Measurements from ENCODE around the gene TMEM101. TPM values are rescaled to one million over a fixed set of nuclear protein-coding genes. Genes with fewer than 3 reads are reported as not detected.
"Not testable (repeated sequence)": the region's sequence is repeated elsewhere in the genome, so short reads cannot be mapped to it uniquely, and the experiment has no call there.

Gene TMEM101
- total RNA-seq, 1 experiment from 2014 or later, result 72.6 TPM

DNA sequence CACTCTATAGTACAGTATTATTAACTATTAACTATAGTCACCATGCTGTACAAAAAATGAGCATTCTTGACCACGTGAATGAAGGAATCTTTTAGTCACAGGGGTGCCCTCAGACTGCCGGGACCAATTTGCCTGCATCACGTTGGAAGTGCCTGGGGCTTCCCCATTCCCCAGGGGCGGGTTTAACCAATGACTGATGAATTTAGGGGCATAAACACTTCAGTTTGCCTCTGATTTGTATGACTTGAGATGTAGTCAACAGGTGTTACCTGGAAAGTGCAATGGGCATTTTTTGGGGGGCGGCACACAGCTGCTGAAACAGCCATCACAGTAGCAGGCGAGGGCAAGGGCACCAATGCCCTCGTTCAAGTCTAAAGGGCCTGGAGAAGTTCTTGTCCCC is 52.3 kb downstream of the TMEM101 start:
- in situ Hi-C loops (cut with HindIII; ENCODE audit: low pct_unique_long_range_greater_than_20kb, low sequenced_read_pairs), result no loop called here

DNA sequence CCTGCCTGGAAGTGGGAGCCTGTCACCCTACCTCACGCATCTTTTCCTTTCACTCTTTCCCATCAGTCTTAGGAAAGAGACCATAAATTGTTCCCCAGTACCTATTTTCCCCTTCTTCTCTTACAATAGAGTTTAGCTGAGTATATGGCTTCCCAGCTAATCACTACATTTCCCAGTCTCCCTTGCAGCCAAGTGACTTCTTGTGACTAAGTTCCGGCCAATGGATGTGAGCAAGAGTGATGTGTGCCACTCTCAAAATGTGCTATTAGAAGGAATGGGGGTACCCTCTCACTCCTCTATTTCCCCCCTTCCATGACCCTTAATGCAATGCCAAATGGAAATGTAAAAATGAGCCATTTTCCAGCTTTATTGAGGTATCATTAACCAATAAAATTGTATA is 52.8 kb downstream of the TMEM101 start:
- DNase-seq (ENCODE audit: low read depth, low spot score), result no peak
- in situ Hi-C loops (cut with HindIII; ENCODE audit: low pct_unique_long_range_greater_than_20kb, low sequenced_read_pairs), result no loop called here

More for the DNA sequence above, 52.3 kb downstream of the TMEM101 start:
- peak; percentile 36 for DNase-seq (ENCODE audit: low read depth, low spot score)

DNA sequence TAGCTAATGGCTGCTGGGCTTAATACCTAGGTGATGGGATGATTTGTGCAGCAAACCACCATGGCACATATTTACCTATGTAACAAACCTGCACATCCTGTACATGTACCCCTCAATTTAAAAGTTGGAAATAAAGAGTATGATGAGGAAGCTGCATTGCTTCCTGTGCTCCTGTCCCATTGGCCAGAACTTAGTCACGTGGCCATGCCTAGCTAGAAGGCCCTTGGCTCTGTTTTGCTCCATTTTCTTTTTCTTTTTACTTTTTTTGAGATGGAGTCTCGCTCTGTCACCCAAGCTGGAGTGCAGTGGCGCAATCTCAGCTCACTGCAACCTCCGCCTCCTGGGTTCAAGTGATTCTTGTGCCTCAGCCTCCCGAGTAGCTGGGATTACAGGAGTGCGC is 53.5 kb downstream of the TMEM101 start:
- DNase-seq (ENCODE audit: low read depth, low spot score); in situ Hi-C loops (cut with HindIII; ENCODE audit: low pct_unique_long_range_greater_than_20kb, low sequenced_read_pairs): not testable (repeated sequence)

Small RNA genes within 50 kb of the gene (small RNA-seq; reads per million reads assigned to genes)
- 0 to 0.12 reads per million in 2 experiments for gene RF00012

Other genes starting within 250 kb of the TMEM101 start
- 139 and 151 TPM in 2 replicates for gene DUSP3, start 236.0 kb downstream of the TMEM101 start, total RNA-seq (2014; rRNA removed; shearing (Covaris generic))
- gene CFAP97D1, start 234.5 kb downstream of the TMEM101 start, total RNA-seq (2014; rRNA removed; shearing (Covaris generic)), result 0.05 and 0.19 TPM in 2 replicates
- gene MPP3, start 181.8 kb downstream of the TMEM101 start, total RNA-seq (2014; rRNA removed; shearing (Covaris generic)), result 4.0 and 6.3 TPM in 2 replicates
- gene CD300LG, start 167.8 kb downstream of the TMEM101 start, total RNA-seq (2014; rRNA removed; shearing (Covaris generic)), result not detected in 2 replicates
- gene MPP2, start 107.4 kb downstream of the TMEM101 start, total RNA-seq (2014; rRNA removed; shearing (Covaris generic)), result 1.8 TPM in 2 replicates
- 1.3 TPM in 1 of 2 replicates, not detected in the other for gene PPY, start 72.5 kb downstream of the TMEM101 start, total RNA-seq (2014; rRNA removed; shearing (Covaris generic))
- not detected in 2 replicates for gene PYY, start 61.0 kb downstream of the TMEM101 start, total RNA-seq (2014; rRNA removed; shearing (Covaris generic))
- 0.96 and 1.8 TPM in 2 replicates for gene NAGS, start 10.3 kb downstream of the TMEM101 start, total RNA-seq (2014; rRNA removed; shearing (Covaris generic))
- gene LSM12, start 51.7 kb upstream of the TMEM101 start, total RNA-seq (2014; rRNA removed; shearing (Covaris generic)), result 49.2 and 49.8 TPM in 2 replicates
- 81.4 and 84.1 TPM in 2 replicates for gene G6PC3, start 55.8 kb upstream of the TMEM101 start, total RNA-seq (2014; rRNA removed; shearing (Covaris generic))
- 30.6 and 33.7 TPM in 2 replicates for gene HDAC5, start 108.7 kb upstream of the TMEM101 start, total RNA-seq (2014; rRNA removed; shearing (Covaris generic))
- 3.2 and 4.2 TPM in 2 replicates for gene HROB, start 127.0 kb upstream of the TMEM101 start, total RNA-seq (2014; rRNA removed; shearing (Covaris generic))
- not detected in 2 replicates for gene ASB16, start 155.7 kb upstream of the TMEM101 start, total RNA-seq (2014; rRNA removed; shearing (Covaris generic))
- 25.7 and 27.0 TPM in 2 replicates for gene TMUB2, start 172.0 kb upstream of the TMEM101 start, total RNA-seq (2014; rRNA removed; shearing (Covaris generic))
- gene ATXN7L3, start 184.9 kb upstream of the TMEM101 start, total RNA-seq (2014; rRNA removed; shearing (Covaris generic)), result 28.8 and 29.9 TPM in 2 replicates
- 52.9 and 59.1 TPM in 2 replicates for gene UBTF, start 204.7 kb upstream of the TMEM101 start, total RNA-seq (2014; rRNA removed; shearing (Covaris generic))

All from SK-MEL-5 (cell line).